A673 (cell line): Measurements from ENCODE around the gene DNAJC27.

Experiments
- EZH2 ChIP-seq: fragments of 200-600 bp; sonication (generic); IDR thresholded peaks from 2 replicates; pipeline ENCODE4 v1.6.1; 2017; ENCODE audit warnings: borderline replicate concordance, low read depth, mild to moderate bottlenecking, mixed read lengths, antibody characterized with exemption, low read length; ENCODE audit not compliant: poor library complexity, severe bottlenecking
- TF ChIP-seq, protein P1 (sequence below): fragments of 300-800, 200-600 bp; sonication (generic); conservative IDR thresholded peaks from 2 replicates; pipeline ENCODE4 v1.5.1; 2017; ENCODE audit warnings: low read depth, mild to moderate bottlenecking, antibody characterized with exemption, low read length, moderate library complexity, mixed read lengths

DNA sequence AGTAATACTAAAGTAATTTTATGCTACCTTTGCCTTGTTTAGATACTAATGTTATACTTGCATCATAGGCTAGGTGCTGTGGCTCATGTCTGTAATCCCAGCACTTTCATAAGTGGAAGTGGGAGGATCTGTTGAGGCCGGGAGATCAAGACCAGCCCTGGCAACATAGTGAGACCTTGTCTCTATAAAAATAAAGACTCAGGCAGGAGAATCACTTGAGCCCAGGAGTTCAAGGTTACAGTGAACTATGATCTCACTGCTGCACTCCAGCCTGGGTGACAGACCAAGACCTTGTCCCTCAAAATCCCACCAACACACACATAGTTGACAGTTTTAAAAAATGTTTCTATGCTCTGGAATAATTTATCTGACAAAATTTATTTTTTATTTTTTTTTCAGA, 6.9 kb upstream of the DNAJC27 start:
- TF ChIP-seq, protein P1, sequence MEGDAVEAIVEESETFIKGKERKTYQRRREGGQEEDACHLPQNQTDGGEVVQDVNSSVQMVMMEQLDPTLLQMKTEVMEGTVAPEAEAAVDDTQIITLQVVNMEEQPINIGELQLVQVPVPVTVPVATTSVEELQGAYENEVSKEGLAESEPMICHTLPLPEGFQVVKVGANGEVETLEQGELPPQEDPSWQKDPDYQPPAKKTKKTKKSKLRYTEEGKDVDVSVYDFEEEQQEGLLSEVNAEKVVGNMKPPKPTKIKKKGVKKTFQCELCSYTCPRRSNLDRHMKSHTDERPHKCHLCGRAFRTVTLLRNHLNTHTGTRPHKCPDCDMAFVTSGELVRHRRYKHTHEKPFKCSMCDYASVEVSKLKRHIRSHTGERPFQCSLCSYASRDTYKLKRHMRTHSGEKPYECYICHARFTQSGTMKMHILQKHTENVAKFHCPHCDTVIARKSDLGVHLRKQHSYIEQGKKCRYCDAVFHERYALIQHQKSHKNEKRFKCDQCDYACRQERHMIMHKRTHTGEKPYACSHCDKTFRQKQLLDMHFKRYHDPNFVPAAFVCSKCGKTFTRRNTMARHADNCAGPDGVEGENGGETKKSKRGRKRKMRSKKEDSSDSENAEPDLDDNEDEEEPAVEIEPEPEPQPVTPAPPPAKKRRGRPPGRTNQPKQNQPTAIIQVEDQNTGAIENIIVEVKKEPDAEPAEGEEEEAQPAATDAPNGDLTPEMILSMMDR, result no peak
- no peak for TF ChIP-seq EZH2
